ENCODE data around the gene EIF4B.
"Not testable (repeated sequence)": the region's sequence is repeated elsewhere in the genome, so short reads cannot be mapped to it uniquely, and the experiment has no call there.

The EIF4B gene, protein sequence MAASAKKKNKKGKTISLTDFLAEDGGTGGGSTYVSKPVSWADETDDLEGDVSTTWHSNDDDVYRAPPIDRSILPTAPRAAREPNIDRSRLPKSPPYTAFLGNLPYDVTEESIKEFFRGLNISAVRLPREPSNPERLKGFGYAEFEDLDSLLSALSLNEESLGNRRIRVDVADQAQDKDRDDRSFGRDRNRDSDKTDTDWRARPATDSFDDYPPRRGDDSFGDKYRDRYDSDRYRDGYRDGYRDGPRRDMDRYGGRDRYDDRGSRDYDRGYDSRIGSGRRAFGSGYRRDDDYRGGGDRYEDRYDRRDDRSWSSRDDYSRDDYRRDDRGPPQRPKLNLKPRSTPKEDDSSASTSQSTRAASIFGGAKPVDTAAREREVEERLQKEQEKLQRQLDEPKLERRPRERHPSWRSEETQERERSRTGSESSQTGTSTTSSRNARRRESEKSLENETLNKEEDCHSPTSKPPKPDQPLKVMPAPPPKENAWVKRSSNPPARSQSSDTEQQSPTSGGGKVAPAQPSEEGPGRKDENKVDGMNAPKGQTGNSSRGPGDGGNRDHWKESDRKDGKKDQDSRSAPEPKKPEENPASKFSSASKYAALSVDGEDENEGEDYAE

DNA sequence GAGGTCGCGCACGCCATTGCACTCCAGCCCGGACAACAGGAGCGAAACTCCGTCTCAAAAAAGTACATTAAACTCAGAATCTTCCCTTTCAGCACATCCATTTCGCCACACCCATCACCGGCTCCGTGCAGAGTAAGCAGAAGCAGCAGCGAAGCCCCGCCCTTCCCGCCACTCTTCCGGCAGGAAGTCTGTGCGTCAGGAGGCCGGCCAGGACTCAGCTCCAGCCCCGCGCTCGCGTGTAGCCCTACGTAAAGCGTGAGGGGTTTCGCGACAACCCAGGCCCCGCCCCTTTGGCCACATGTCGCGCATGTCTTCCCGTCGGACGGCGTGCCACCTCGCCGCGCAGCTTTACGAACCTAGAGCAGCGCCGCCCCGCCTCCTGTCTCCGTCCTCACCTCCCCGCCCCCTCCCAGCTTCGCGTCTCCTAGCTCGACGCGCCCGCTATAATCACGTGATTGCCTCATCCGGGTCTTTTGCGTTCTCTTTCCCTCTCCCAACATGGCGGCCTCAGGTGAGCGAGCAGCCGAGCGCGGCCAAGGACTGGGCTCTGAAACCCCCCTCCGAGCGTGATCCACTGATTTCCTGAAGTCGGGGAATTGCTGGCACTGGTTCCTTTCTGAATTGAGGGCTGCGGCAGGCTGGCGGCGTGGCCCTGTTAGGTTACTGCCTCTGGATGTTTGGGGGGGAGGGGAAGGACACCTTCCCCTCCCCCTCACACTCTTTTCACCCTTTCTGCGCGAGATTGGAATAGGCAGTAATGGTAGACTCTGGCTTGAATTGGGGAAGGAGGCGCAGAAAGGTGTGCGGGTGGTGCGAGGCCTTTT, at the start of gene EIF4B:
TSS of gene EIF4B (plus strand) at position 471 of the 824 bp plus-strand sequence. CDS start at position 499, 28 bp downstream.
- peak; percentile 82 to 99 (median 97) for DNase-seq (ENCODE audit: low read depth in 2 of 3, low spot score in 2 of 3)

GRCh38 chr12:52956987-52957386, 49.3 kb upstream of the EIF4B start:
- DNase-seq (ENCODE audit: low read depth in 2 of 3, low spot score in 2 of 3), result no peak

GRCh38 chr12:52964556-52965336, 41.5 kb upstream of the EIF4B start:
- no peak for DNase-seq (ENCODE audit: low read depth in 2 of 3, low spot score in 2 of 3)

- DNase-seq (ENCODE audit: low read depth in 2 of 3, low spot score in 2 of 3), result no peak
These were observed 40.9 kb upstream of the EIF4B start for GRCh38 chr12:52965337-52965731.

DNA sequence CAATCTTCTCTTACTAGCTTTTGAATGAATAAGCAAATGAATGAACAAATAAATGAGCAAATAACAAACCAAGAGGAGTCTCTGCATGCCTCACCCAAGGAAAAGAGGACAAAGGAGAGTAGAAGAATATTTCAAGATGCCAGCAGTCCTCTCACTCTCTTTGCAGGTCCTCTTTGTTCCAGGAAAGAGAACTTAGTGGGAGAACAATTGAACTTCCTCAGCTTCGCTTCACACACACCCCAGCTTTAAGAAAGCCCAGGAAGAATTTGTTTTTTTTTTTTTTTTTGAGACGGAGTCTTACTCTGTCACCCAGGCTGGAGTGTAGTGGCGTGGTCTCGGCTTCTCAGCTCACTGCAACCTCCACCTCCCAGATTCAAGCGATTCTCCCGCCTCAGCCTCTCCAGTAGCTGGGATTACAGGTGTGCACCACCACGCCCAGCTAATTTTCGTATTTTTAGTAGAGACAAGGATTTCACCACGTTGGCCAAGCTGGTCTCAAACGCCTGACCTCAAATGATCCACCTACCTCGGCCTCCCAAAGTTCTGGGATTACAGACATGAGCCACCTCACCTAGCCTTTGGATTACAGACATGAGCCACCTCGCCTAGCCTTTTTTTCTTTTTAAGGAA, 37.0 kb upstream of the EIF4B start:
- DNase-seq (ENCODE audit: low read depth in 2 of 3, low spot score in 2 of 3), result no peak

GRCh38 chr12:52969828-52970569, 36.3 kb upstream of the EIF4B start:
- DNase-seq (ENCODE audit: low read depth in 2 of 3, low spot score in 2 of 3), result no peak

DNA sequence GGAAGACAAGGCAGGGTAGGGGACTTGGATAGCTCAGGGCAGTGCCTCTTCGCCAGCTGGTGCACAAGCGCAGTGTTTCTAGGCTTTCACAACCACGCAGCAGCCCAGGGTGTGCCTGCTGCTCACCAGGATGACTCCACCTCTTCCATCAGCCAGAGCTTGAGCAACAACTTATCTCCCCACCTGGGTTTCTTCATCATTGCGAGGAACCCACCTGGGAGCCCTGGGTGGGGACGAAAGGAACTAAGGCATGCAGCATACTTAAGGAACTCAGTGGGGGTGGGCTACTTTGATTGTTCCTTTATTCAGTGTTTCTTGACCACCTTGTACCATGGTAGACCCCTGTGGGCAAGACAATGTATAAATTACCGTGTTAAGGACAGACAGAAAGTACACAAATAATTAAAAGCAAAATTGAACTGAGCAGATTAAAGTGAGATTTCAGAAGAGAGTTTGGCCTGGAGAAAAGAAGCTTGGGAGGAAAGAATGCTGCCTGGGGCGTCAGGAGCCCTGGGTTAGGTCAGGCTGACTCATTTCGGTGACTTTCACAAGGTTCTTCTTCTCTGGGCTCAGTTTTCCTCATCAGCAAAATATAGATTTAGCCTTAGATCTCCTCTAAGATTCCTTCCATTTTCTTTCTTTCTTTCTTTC, 34.5 kb upstream of the EIF4B start:
- DNase-seq (ENCODE audit: low read depth in 2 of 3, low spot score in 2 of 3), result no peak

GRCh38 chr12:52975204-52975603, 31.1 kb upstream of the EIF4B start:
- no peak for DNase-seq (ENCODE audit: low read depth in 2 of 3, low spot score in 2 of 3)

GRCh38 chr12:52975820-52976573, 30.3 kb upstream of the EIF4B start:
- DNase-seq (ENCODE audit: low read depth in 2 of 3, low spot score in 2 of 3), result no peak

DNA sequence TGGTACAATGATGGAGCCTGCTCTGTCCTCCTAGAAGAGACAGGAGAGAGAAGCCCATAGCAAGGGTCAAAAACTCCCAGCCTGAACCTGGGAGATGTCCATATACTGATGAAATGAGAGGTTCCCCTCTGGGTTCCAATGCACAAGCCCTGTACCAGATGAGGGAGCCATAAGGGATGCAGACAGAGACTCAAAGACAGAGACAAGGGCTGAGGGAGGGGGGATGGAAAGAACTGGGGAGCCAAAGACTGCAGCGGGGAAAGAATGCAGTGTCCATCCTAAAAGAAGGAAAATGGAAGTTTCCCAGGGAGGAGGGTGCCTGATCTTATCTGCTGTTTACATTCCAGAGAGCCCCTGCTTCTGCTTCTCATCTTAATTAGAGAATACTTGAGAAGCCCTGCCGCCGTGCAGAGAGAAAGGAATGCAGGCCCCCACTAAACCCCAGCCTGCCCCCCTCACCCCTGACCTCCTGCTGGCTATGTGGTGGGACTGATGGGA, 29.6 kb upstream of the EIF4B start:
- no peak for DNase-seq (ENCODE audit: low read depth in 2 of 3, low spot score in 2 of 3)

- no peak for DNase-seq (ENCODE audit: low read depth in 2 of 3, low spot score in 2 of 3)
These were observed 29.1 kb upstream of the EIF4B start for GRCh38 chr12:52977170-52977569.

DNA sequence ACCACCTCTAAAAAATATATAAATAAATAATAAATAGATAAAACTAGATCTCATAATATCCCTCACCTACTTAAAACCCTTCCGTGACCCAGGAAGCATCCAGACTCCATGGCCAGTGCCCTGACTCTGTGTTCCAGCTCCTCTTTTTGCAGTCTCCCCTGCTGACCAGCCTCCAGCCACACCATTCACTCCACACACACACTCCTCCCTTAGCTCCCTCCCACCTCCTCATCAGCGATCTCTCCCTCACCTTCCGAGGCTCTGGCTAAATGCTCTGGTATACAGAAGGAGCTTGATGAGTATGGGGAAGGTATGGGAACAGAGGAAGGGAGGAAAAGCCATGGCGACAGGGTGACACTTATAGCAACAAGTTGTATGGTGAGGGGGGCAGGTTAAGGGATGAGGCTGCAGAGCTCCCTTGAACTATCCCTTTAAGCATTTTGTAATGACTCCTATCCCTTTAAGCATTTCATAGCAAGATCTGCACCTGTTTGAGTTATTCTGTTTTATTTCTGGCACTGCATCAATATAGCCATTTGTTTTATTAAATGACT, 26.1 kb upstream of the EIF4B start:
- DNase-seq (ENCODE audit: low read depth in 2 of 3, low spot score in 2 of 3), result no peak

DNA sequence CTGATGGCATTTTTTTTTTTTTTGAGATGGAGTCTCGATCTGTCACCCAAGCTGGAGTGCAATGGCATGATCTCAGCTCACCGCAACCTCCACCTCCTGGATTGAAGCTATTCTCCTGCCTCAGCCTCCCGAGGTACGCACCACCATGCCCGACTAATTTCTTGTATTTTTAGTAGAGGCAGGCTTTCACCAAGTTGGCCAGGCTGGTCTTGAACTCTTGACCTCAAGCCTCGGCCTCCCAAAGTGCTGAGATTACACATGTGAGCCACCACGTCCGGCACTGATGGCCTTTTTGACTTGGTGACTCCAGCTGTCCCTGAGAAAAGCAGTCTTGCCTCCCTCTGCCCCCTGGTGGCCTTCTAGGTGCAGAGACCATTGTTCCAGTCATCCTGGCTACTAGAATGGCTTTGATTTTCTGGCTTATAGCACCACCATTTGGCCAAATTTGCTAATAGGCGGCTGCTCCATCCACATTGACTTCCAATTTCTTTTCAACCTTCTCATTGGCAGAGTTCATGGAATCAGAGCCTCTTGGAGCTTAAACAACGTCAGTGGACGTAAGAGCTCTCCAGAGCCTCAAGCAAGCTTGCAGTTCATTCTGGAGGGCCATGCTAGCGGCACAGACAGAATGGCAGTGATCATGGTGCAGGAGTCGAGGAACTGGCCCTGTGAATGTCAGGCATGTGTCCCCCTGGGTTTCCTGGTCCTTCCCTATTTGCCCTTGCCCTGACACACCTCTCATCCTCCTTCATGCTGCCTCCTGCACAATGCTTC, 25.4 kb upstream of the EIF4B start:
- peak; percentile 41 to 60 (median 46) for DNase-seq (ENCODE audit: low read depth in 2 of 3, low spot score in 2 of 3)

DNA sequence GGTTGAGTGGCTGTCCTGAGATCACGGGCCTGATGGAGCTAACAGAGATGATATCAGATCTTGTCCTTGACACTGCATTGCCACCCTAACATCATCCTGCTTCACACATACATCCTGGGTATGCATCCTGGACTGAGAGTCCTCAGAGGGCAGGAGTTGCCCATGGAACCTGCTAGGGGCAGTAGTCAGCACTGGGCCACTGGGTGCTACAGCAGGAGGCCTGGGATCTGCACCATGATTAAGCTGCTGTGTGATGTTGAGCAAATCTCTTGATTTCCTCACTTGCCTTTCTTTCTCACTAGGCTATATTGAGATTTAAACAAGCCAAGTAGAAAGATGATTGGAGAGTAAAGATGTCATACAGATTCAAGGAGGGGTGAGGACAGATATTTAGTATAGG, 22.1 kb upstream of the EIF4B start:
- no peak for DNase-seq (ENCODE audit: low read depth in 2 of 3, low spot score in 2 of 3)

DNA sequence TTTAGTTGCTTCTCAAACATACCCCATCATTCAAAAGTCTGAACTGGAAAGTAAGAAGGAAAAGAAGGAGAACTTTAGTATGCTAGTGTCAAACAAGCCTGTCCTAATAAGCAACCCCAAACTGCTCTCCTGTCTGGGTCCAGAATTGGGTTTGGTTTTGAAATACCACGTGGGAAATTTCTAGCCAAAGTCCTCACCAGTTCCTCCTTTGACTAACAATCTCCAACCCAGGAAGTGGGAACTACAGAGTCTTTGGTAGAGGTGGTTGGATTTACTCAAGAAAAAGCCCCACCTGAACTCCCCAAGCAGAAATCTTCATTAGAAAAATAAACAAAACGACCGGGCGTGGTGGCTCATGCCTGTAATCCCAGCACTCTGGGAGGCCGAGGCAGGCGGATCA, 17.4 kb upstream of the EIF4B start:
- no peak for DNase-seq (ENCODE audit: low read depth in 2 of 3, low spot score in 2 of 3)

DNA sequence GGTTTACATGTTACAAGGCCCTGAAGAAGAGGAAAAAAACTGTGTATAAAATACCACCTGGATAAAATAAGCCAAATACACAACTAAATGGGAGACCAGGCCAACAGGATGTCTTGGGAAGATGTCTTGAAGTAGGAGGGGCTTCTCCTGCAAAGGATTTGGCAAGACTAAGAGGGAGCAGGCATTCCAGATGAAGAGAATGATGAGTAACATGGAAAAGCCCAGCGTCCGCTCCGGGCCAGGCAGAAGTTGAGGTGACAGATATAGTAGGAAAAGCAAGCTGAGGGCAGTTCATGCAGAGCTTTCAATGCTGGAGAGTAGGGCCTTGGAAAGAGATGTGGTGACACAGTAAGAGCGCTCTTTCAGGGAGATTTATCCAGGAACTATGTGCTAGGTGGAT, 16.1 kb upstream of the EIF4B start:
- DNase-seq (ENCODE audit: low read depth in 2 of 3, low spot score in 2 of 3), result no peak

DNA sequence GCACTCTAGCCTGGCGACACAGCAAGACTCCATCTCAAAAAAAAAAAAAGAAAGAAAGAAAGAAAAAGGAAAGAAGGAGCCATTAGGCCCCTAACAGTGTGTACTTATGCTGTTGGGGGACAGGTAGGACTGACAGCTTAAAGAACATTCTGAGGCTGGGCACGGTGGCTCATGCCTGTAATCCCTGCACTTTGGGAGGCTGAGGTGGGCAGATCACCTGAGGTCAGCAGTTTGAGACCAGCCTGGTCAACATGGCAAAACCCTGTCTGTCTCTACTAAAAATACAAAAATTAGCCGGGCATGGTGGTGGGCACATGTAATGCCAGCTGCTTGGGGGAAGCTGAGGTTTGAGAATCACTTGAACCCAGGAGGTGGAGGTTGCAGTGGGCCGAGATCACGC, 14.0 kb upstream of the EIF4B start:
- DNase-seq (ENCODE audit: low read depth in 2 of 3, low spot score in 2 of 3), result not testable (repeated sequence)

Data from activated CD8-positive, alpha-beta memory T cell treated with anti-CD3 and anti-CD28 coated beads for 48 hours (primary cell).